K562 (cell line): ENCODE measurements around the gene NCDN. TPM values are rescaled to one million over a fixed set of nuclear protein-coding genes. Genes with fewer than 3 reads are reported as not detected.
A peak's percentile ranks its signal among the peaks of the same experiment; 100 is the strongest.

ENCODE experiments used
- BACH1 ChIP-seq: fragments of 200-800 bp; sonication (Bioruptor generic); IDR thresholded peaks from 2 replicates; pipeline ENCODE4 v1.6.1; 2016; ENCODE audit warnings: missing genetic modification characterization, missing compliant biosample characterization
- CAMTA2 ChIP-seq: fragments of 250-450 bp; sonication (Bioruptor Pico); conservative IDR thresholded peaks from 2 replicates; pipeline ENCODE4 v1.5.1; 2022
- CREB3L1 ChIP-seq: fragments of 450-650 bp; IDR thresholded peaks from 2 replicates; pipeline ENCODE4 v1.6.1; 2014; ENCODE audit warnings: low read depth, mild to moderate bottlenecking, moderate library complexity, borderline replicate concordance
- CREM ChIP-seq: IDR thresholded peaks from 2 replicates; pipeline ENCODE4 v1.6.1; 2014; ENCODE audit warnings: antibody characterized with exemption, low read depth
- FOXA3 ChIP-seq, 2 experiments: fragments of 450-650 bp in 1 of 2; sonication (generic) in 1 of 2; formaldehyde crosslinking; IDR thresholded peaks in 1 of 2; conservative IDR thresholded peaks in 1 of 2; 2 replicates each; pipeline versions ENCODE4 v1.4.0 to v1.8.0; 2020 to 2022; ENCODE audit warnings: mild to moderate bottlenecking in 2 of 2, missing genetic modification reagents in 1 of 2
- FOXJ2 ChIP-seq: fragments of 200-800 bp; sonication (Bioruptor generic); IDR thresholded peaks from 2 replicates; pipeline ENCODE4 v1.6.1; 2016; ENCODE audit warnings: missing genetic modification characterization, missing compliant biosample characterization
- GABPA ChIP-seq: fragments of 200-800 bp; sonication (Bioruptor generic); conservative IDR thresholded peaks from 2 replicates; pipeline ENCODE4 v1.6.1; 2016; ENCODE audit warnings: low read depth, missing genetic modification characterization, missing compliant biosample characterization
- ID3 ChIP-seq, 2 experiments: fragments of 250-450 bp in 1 of 2; fragments of 450-650 bp in 1 of 2; sonication (Bioruptor Pico) in 1 of 2; IDR thresholded peaks; 2 replicates each; pipeline versions ENCODE4 v1.6.1 to v1.8.0; 2016 to 2021; ENCODE audit warnings: mild to moderate bottlenecking in 2 of 2, moderate library complexity in 2 of 2, missing compliant biosample characterization in 1 of 2, missing genetic modification characterization in 1 of 2
- NR2C2 ChIP-seq, 2 experiments: fragments of 200-800 bp in 1 of 2; sonication (Bioruptor generic) in 1 of 2; sonication (generic) in 1 of 2; formaldehyde crosslinking in 1 of 2; IDR thresholded peaks; 2 replicates each; pipeline versions ENCODE4 v1.6.1 to v1.8.0; 2016 to 2022; ENCODE audit warnings: mild to moderate bottlenecking in 1 of 2, missing compliant biosample characterization in 1 of 2, missing genetic modification characterization in 1 of 2, missing genetic modification reagents in 1 of 2
- PTTG1 ChIP-seq: fragments of 450-650 bp; IDR thresholded peaks from 2 replicates; pipeline ENCODE4 v1.6.1; 2016; ENCODE audit warnings: low read depth, mild to moderate bottlenecking, missing genetic modification characterization, missing compliant biosample characterization
- RAD21 ChIP-seq, 2 experiments: fragments of 250-450 bp in 1 of 2; fragments of 450-650 bp in 1 of 2; sonication (Bioruptor Pico) in 1 of 2; formaldehyde crosslinking in 1 of 2; IDR thresholded peaks in 1 of 2; conservative IDR thresholded peaks in 1 of 2; 2 replicates each; pipeline versions ENCODE4 v1.4.0 to v1.8.0; 2020 to 2022; ENCODE audit warnings: mild to moderate bottlenecking in 2 of 2, moderate library complexity in 1 of 2
- TOE1 ChIP-seq, 2 experiments: fragments of 450-650 bp in 1 of 2; sonication (generic) in 1 of 2; formaldehyde crosslinking in 1 of 2; IDR thresholded peaks; 2 replicates each; pipeline versions ENCODE4 v1.7.1 to v1.8.0; 2016 to 2022; ENCODE audit warnings: borderline replicate concordance in 2 of 2, mild to moderate bottlenecking in 2 of 2, antibody characterized with exemption in 1 of 2, inconsistent platforms in 1 of 2, low read depth in 1 of 2, missing genetic modification reagents in 1 of 2, moderate library complexity in 1 of 2
- YBX1 ChIP-seq: fragments of 450-650 bp; IDR thresholded peaks from 2 replicates; pipeline ENCODE4 v1.7.1; 2016; ENCODE audit warnings: mild to moderate bottlenecking
- ZNF23 ChIP-seq: fragments of 250-450 bp; sonication (Bioruptor Pico); IDR thresholded peaks from 2 replicates; pipeline ENCODE4 v1.4.0; 2020; ENCODE audit warnings: mild to moderate bottlenecking
- ZNF347 ChIP-seq: fragments of 450-650 bp; formaldehyde crosslinking; IDR thresholded peaks from 2 replicates; pipeline ENCODE4 v1.4.0; 2020; ENCODE audit warnings: low read depth, mild to moderate bottlenecking, moderate library complexity
- ZNF512 ChIP-seq: IDR thresholded peaks from 2 replicates; pipeline ENCODE4 v1.6.1; 2016; ENCODE audit warnings: missing genetic modification characterization, missing compliant biosample characterization
- ZNF609 ChIP-seq: sonication (generic); formaldehyde crosslinking; IDR thresholded peaks from 2 replicates; pipeline ENCODE4 v1.8.1; 2023; ENCODE audit warnings: missing genetic modification reagents, mild to moderate bottlenecking, borderline replicate concordance
- polyA plus RNA-seq, 8 experiments: library from polyadenylated mRNA; depleted of rRNA in 4 of 8; stranded (reverse) in 5 of 8; unstranded in 3 of 8; fragments of >200 nt; fragmentation: Nextera tagmentation in 2 of 8; fragmentation: Illumina TruSeq in 1 of 8; extraction: Ambion mirVana in 2 of 8; extraction: Trizol in 1 of 8; gene quantifications; 2 replicates each; pipeline versions ENCODE4 v1.2.1 to v1.2.3, GENCODE V29; 2011 to 2014; ENCODE audit warnings: inconsistent platforms in 1 of 8, missing spikeins in 1 of 8
- total RNA-seq, 7 experiments: library from RNA; depleted of rRNA in 6 of 7; stranded (reverse); fragments of >200 nt in 6 of 7; fragmentation: Illumina TruSeq in 2 of 7; extraction: Trizol in 2 of 7; gene quantifications; 2 replicates each; pipeline versions ENCODE4 v1.2.1 to v1.2.3, GENCODE V29; 2011 to 2021; ENCODE audit warnings: low replicate concordance in 1 of 7

The NCDN gene
- total and polyA plus RNA-seq, 9 of the 15 experiments (the other 6 are each of a cell fraction or from before 2014, with no cell fraction given), result 1.9 to 35.1 (median 10.7) TPM

- TF ChIP-seq ZNF512 (tag) (no peak), CAMTA2 (no peak), BACH1 (tag) (no peak), YBX1 (no peak), ZNF609 (CRISPR knock-in tag) (no peak), TOE1 (IDR thresholded peaks at IDR 0.05; ENCODE audit: borderline replicate concordance) (0 out of 2 replicates have a peak, but pooled peaks have one; percentile 34), TOE1 (CRISPR knock-in tag; IDR thresholded peaks at IDR 0.05; ENCODE audit: borderline replicate concordance, low read depth) (no peak), CREB3L1 (peak; percentile 66), FOXJ2 (tag) (no peak), PTTG1 (tag) (no peak), NR2C2 (CRISPR knock-in tag; IDR thresholded peaks at IDR 0.05) (no peak), NR2C2 (tag; IDR thresholded peaks at IDR 0.05) (peak; percentile 100; the same call in 1 of the 2 replicates), ID3 (CRISPR knock-in tag; IDR thresholded peaks at IDR 0.05) (no peak), ID3 (tag; IDR thresholded peaks at IDR 0.05) (no peak), ZNF347 (no peak), GABPA (peak; percentile 100), RAD21 (CRISPR knock-in tag; conservative IDR thresholded peaks at IDR 0.05 in 1 of 2, IDR thresholded peaks at IDR 0.05 in 1 of 2) (peak in 1 of 2 experiments; percentile 41; a peak in 2 of 4 replicates), CREM (no peak), FOXA3 (CRISPR knock-in tag; conservative IDR thresholded peaks at IDR 0.05 in 1 of 2, IDR thresholded peaks at IDR 0.05 in 1 of 2) (0 out of 4 replicates have a peak, but pooled peaks of 1 of the 2 experiments have one; percentile 44), ZNF23 (CRISPR knock-in tag) (no peak)
These were observed 435 bp upstream of the NCDN start, which contains the start of gene KIAA0319L (continued) for GRCh38 chr1:35557118-35557610.
